Epithelial cell of proximal tubule (primary cell): Measurements from ENCODE around the gene NSFL1C. TPM values are rescaled to one million over a fixed set of nuclear protein-coding genes. Genes with fewer than 3 reads are reported as not detected.
A peak's percentile ranks its signal among the peaks of the same experiment; 100 is the strongest.

Experiments
- DNase-seq: peaks from one replicate; pipeline ENCODE4 v3.0.0-alpha.2; 2011; ENCODE audit warnings: low read depth
- H3K4me3 ChIP-seq: 2 replicates; pipeline ENCODE4 v1.5.1; 2011; ENCODE audit warnings: low read depth, mild to moderate bottlenecking, low read length
- CTCF ChIP-seq: conservative IDR thresholded peaks from 2 replicates; pipeline ENCODE4 v1.5.1; 2012; ENCODE audit warnings: low read depth, mild to moderate bottlenecking, low read length
- total RNA-seq: library from RNA; depleted of rRNA; stranded (reverse); fragments of >200 nt; gene quantifications from 2 replicates; pipeline ENCODE4 v1.2.3, GENCODE V29; 2015

The NSFL1C gene
- total RNA-seq, result 58.6 and 61.6 TPM in 2 replicates

GRCh38 chr20:1466211-1467081 lies at the start of gene NSFL1C:
Gene NSFL1C, minus strand, starts transcription at chr20:1466849. Its CDS starts 25 bp downstream, at chr20:1466824.
- no peak for DNase-seq

GRCh38 chr20:1513801-1514200 lies 47.2 kb upstream of the NSFL1C start:
- TF ChIP-seq CTCF, result no peak
- DNase-seq, result no peak
- H3K4me3 ChIP-seq, result no peak overlapping the region

More at GRCh38 chr20:1466211-1467081, at the start of gene NSFL1C:
- peak within 1 kb of the TSS; percentile 78 for H3K4me3 ChIP-seq
- peak; percentile 77 for TF ChIP-seq CTCF

- H3K4me3 ChIP-seq, result no peak overlapping the region
- no peak for DNase-seq
- TF ChIP-seq CTCF, result peak; percentile 76
Measured at GRCh38 chr20:1509237-1509636, 42.6 kb upstream of the NSFL1C start.

- H3K4me3 ChIP-seq, result no peak overlapping the region
- DNase-seq, result no peak
- TF ChIP-seq CTCF, result no peak
Measured at GRCh38 chr20:1508574-1508973, 41.9 kb upstream of the NSFL1C start.

- H3K4me3 ChIP-seq, result no peak overlapping the region
Measured at GRCh38 chr20:1507276-1507675, 40.6 kb upstream of the NSFL1C start.

GRCh38 chr20:1505871-1506270 lies 39.2 kb upstream of the NSFL1C start:
- TF ChIP-seq CTCF, result no peak
- DNase-seq, result no peak
- H3K4me3 ChIP-seq, result no peak overlapping the region

More at GRCh38 chr20:1507276-1507675, 40.6 kb upstream of the NSFL1C start:
- no peak for TF ChIP-seq CTCF
- no peak for DNase-seq

GRCh38 chr20:1505361-1505760 lies 38.7 kb upstream of the NSFL1C start:
- peak; percentile 31 for DNase-seq
- H3K4me3 ChIP-seq, result no peak overlapping the region
- TF ChIP-seq CTCF, result no peak
